ENCODE results near the gene THSD8.

DNA sequence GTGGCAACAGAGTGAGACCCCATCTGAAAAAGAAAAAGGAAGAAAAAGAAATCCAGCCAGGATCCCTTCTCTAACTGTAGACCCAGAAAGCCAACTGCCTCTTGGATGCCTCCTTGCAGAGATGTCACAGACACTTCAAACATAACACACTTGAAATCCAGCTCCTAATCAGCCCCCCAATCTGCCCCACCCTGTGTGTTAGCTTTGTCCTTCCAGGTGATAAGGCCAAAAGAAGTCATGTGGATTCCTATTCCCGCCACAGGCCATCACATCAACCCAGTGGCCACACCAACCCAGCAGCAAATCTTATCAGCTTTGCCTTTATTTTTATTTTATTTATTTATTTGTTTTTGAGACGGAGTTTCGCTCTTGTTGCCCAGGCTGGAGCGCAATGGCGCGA is 42.2 kb upstream of the THSD8 start:
- TF ChIP-seq, protein P1, sequence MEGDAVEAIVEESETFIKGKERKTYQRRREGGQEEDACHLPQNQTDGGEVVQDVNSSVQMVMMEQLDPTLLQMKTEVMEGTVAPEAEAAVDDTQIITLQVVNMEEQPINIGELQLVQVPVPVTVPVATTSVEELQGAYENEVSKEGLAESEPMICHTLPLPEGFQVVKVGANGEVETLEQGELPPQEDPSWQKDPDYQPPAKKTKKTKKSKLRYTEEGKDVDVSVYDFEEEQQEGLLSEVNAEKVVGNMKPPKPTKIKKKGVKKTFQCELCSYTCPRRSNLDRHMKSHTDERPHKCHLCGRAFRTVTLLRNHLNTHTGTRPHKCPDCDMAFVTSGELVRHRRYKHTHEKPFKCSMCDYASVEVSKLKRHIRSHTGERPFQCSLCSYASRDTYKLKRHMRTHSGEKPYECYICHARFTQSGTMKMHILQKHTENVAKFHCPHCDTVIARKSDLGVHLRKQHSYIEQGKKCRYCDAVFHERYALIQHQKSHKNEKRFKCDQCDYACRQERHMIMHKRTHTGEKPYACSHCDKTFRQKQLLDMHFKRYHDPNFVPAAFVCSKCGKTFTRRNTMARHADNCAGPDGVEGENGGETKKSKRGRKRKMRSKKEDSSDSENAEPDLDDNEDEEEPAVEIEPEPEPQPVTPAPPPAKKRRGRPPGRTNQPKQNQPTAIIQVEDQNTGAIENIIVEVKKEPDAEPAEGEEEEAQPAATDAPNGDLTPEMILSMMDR (IDR thresholded peaks at IDR 0.05), result no peak
- no peak for TF ChIP-seq POLR2A (IDR thresholded peaks at IDR 0.05)

Measured in testis (tissue), 2 donors.